ENCODE data around the gene ZSCAN18.

DNA sequence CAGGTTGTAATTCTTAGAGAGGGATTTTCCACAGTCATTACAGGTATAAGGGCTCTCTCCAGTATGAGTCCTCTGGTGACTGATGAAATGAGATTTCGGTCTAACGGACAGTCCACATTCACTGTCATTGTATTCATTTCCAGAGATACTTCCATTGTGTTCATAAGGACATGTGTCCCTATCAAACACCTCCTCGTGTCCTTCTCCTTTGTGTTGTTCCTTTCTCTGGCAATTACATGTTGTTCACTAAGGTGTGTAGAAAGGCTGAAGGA, 10.5 kb upstream of the ZSCAN18 start:
- TF ChIP-seq, protein P1, sequence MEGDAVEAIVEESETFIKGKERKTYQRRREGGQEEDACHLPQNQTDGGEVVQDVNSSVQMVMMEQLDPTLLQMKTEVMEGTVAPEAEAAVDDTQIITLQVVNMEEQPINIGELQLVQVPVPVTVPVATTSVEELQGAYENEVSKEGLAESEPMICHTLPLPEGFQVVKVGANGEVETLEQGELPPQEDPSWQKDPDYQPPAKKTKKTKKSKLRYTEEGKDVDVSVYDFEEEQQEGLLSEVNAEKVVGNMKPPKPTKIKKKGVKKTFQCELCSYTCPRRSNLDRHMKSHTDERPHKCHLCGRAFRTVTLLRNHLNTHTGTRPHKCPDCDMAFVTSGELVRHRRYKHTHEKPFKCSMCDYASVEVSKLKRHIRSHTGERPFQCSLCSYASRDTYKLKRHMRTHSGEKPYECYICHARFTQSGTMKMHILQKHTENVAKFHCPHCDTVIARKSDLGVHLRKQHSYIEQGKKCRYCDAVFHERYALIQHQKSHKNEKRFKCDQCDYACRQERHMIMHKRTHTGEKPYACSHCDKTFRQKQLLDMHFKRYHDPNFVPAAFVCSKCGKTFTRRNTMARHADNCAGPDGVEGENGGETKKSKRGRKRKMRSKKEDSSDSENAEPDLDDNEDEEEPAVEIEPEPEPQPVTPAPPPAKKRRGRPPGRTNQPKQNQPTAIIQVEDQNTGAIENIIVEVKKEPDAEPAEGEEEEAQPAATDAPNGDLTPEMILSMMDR (IDR thresholded peaks at IDR 0.05) = no peak
- TF ChIP-seq POLR2A (IDR thresholded peaks at IDR 0.05) = no peak
